Raji (cell line): ENCODE measurements around the gene DGKI.

Experiments used
- POLR2A ChIP-seq: IDR thresholded peaks from 2 replicates; pipeline ENCODE4 v1.6.1; 2011; ENCODE audit warnings: low read depth, low read length, control low read depth; ENCODE audit not compliant: insufficient read depth

The DGKI gene

DNA sequence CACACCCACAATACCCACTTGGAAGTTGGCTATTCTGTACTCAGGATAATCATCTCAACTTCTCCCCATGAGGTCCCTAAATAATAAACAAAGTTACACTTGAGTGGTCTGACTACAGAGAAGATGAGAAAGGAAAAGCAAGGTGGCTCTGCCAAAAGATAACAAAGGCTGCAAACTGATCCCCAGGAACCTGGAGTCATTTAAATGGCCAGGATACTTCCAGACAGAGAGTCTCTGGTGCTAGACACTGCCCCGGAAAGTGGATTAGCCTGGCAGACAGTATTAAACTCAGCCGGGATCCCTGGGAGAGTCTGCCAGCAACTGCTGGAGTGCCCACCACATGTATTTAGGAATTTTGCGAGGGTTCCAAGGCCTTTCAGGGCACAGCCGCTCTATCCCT is 93.7 kb downstream of the DGKI start:
- TF ChIP-seq POLR2A = no peak

DNA sequence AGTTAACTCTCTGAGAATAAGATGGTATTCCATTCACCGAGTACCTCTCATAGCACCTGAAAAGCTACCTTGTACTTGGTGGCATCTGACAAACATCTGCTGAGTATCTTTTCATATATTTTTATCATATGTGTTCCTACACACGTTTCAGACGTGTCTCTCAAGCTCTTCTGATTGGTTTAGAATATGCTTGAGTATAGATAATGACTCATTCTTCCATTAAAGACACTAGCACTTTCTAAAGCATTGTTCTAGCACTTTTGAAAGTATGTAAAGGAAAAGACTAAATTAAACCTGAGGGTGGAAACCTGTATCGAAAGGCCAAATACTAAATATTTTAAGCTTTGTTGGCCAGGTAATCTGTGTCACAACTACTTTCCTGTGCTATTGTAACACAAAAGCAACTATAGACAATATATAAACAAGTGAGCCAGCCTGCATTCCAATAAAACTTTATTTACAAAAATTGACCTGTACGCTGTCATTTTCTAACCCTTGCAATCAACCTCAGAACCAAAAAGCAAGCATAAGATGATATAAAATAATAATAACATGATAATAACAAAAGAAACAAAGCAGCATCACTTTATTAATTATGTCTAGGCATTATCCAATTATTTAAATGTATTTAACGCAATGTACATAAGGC is 95.3 kb downstream of the DGKI start:
- no peak for TF ChIP-seq POLR2A

DNA sequence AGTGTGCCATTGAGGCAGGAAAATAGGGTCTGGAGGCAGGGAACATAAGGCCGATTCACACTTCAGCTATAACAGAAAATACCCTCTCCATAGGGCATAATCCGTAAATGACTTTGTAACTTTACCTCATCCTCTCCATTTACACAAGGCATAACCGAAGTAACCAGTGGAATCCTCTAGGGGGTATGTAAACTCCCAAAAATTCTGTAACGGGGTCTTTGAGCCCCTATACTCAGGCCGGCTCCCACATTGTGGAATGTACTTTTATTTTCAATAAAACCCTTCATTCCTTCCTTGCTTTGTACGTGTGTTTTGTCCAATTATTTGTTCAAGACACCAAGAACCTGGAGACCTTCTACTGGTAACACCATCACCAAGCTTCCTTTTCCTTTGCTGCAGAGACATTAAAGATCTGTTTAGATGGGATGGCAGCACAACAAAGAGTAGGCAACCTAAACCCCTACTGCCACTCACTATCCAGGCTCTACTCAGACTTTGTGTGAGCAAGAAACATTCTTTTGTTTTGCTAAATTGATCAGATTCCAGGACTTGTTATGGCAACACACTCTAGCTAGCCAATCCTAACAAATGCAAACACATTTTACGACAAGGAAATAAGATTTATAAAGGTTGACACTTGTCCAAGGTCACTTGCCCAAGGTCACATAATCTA is 99.3 kb downstream of the DGKI start:
- no peak for TF ChIP-seq POLR2A

DNA sequence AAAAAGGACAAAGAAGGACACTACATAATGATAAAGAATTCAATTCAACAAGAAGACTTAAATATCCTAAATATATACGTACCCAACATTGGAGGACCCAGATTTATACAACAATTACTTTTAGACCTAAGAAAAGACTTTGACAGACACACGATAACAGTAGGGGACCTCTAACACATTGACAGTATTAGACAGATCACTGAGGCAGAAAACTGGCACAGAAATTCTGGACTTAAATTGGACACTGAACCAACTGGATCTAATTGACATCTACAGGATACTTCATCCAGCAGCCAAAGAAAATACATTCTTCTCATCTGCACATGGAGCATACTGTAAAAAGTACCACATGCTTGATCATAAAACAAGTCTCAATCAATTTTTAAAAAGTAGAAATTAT is 103.8 kb downstream of the DGKI start:
- TF ChIP-seq POLR2A = no peak

DNA sequence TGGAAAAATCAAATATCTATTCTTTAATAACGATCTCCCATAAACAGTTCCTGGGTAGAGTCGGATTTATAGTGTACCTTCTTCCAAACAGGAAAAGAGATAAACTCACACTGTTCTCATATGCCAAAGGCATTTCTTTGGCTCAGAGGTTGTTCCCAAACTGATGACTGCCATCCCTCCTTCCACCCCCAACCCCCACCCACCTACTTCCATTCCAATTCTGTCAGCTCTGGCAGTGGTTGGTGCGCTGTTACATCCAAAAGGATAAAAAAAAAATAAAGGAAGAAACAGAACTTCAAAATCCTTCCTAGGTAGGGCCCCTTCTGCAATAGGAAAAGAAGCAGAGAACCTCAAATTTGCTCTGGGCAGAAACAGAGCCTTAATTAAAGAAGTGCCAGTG is 104.7 kb downstream of the DGKI start:
- no peak for TF ChIP-seq POLR2A

DNA sequence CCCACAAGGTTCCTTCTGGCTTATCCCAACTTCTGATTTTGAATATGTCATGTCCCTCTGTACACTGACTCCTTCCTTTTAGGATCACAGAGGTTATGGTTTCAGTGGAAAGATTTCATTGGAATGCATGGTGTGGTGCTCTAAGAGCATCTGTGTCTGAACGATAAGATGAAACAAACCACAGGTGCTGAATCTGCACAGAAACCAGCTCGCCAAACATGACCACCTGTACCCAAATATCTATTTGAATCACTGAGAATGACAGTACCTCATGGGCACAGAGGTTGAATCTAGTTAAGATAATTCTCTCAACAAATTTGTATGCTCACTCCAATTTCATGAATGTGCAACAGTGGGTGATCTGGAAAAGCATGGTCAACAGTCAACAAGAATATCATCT is 105.3 kb downstream of the DGKI start:
- TF ChIP-seq POLR2A = no peak

DNA sequence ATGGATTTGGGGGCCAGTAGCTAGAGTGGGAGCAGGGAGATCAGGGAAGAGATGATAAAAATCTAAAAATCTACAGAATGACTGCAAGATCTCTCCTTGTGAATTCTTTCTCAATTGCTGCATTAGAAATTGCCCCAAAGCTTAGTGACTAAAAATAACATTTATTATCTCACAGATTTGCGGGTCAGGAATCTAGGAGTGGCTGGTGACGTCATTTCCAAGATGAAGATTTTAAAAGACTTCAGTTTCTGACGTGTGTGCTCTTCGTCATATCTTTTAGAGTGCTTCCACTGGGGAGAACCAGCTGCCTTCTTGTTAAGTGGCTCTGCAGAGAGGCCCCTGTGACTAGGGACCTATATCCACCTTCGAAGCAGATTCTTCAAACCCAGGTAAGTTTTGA is 112.6 kb downstream of the DGKI start:
- no peak for TF ChIP-seq POLR2A

DNA sequence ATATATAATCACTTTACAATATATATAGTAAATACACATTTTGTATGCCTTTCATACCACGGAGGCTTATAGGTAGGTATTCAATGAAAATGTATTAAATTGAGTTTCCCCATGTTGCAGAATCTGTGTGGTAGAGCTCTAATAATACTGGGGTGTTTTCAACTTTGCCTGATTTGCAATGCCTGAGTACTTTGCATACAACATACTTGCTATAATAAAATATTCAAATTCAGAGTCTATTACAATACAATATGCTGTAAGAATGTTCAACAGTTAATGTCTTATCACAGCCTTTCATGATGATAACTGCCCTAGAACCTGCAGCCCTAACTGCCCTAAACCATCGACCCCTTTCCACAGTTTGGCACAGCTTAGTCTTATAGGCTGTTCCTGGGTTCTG is 114.6 kb downstream of the DGKI start:
- TF ChIP-seq POLR2A = no peak

DNA sequence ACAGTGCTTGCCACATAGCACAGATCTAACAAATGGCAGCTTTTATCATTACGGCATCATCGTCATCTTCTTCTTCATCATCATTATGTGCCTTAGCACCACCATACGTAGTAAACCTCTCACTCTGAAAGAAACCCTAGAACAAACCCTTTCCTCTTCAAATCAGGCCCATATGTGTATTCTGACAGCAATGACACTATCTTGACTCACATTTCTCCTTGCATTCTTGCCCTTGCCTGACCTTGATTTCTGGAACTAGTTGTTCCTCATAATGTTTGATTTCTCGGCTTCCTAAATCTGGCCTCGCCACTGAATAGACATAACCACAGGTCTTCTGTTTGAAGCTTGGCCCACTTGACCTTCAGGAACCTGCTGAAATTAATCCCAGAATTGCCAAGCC is 115.3 kb downstream of the DGKI start:
- no peak for TF ChIP-seq POLR2A

DNA sequence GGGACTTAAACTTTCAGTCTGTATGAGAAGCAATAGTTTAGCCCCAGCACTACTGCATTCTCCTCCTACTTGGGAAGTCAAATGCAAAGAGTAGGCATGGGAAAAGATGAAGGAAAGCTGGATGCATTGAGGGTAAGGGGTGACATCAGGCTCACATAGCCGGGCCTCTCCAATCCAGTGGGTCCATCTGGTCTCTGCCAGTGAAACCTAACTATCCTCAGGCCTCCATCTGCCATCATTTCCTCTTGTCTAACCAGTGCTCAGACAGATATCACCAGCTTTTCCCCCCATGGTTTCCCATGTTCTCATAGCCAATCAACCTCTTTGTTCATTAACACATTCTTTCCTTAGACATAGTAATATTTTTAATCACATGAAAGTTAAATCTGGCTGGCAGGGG is 118.3 kb downstream of the DGKI start:
- TF ChIP-seq POLR2A = no peak

DNA sequence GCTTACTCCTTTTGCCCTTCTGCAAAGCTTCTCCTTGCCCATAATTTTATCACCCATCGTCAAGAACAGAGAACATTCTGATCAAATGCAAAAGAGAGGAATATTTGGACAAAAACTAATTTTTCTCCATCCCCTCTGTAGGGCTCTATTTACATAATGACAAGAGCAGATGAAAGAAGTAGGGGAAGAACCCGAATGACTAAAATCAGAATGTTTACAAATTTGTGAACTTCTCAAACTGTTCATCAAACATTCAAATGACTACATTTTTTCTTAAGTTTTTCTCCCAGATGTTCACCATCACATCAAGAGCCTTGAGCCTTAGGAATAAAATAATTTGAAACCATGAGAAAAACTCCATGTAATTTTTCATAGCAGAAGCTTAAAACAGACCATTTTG is 119.4 kb downstream of the DGKI start:
- TF ChIP-seq POLR2A = no peak

DNA sequence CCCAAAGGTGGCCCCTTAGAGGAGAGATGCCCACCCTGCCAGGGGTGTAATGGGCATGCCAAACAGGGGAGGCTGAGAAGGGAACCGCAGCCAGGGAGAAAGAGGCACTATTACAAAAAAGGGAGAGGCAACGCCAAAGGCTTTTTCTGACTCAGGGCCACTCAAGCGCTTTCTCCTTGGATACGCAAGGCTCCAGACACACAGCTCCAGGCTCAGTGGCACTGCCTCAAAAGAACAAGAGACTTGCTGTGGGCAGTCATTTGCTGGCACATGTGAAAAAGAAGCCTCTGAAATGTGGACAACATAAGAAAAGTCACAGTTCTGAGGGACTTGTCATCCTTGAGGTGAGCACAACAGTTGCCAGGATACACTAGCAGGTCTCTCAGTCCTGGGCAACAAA is 128.4 kb downstream of the DGKI start:
- no peak for TF ChIP-seq POLR2A

DNA sequence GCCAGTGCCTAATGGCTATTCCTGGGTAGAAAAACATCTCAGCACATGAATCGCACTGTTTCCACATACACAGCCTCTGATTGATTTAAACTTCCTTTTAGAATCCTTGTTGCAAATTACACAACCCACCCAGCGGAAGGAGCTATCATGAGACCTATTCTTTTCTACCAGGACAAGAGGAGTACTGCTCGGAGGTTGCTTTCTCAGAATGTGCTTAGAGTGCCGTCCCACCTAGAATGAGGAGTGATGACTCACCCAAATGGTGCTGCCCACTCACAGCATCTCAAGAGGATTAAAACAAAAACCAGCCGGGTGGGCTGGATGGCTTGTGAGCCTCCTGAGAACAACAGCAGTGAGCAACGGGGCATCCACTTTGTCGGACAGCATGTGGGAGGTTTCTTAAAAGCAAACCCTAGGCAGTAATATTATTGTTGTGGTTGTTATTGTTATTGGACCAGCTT is 128.9 kb downstream of the DGKI start:
- TF ChIP-seq POLR2A = no peak

DNA sequence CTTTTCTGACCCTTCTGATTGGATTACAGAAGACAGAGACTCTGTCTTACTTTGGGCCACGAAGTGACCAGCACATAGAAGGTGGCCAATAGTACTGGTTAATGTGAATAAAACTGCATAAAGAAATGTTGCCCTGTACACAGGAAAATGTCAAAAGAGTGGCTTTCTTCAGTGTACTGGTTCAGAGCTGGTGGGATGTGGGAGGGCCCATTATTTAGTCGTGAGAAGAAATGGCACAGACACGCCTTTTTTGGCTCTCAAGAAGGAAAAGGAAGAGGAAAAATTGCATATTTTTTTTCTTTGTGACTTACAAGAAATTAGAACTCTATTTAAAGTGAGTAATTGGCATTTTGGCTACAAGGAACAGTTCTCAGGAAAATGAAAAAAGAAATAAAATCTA is 129.7 kb downstream of the DGKI start:
- TF ChIP-seq POLR2A = no peak

DNA sequence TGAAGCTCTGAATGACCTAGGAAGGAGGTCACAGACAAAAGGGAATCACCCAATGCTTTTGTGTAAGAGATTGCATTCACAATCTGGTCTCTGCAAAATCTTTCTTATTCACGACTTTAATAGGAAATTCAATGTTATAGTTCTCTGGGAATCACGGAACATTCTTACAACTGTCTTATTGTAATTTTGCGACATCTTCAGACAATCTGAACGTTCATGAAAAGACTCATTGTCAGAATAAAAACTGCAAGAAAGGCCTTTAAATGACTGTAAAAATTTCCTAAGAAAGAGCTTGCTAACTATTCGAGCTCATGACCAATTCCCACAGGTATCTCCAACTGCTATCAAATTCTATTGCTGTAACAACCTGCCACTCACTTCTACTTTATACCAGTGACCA is 130.7 kb downstream of the DGKI start:
- no peak for TF ChIP-seq POLR2A

DNA sequence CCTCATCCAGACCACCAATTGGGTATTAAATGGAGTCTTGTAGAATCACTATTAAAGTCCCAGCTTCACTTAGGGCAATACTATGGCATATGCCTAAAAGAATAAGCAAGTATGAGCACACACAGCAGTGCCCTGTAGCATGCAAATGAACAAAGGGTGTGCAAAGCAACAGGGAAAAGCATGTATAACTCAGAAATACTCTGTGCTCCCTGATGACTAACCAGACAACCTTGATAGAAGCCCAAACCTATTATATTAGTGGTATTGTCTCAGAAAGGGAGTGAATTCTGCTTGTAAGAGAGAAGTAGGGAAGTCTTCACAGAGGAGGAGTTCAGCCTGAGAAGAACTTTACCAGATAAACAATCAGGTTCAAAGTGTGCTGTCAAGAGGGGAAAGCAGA is 131.2 kb downstream of the DGKI start:
- TF ChIP-seq POLR2A = no peak

DNA sequence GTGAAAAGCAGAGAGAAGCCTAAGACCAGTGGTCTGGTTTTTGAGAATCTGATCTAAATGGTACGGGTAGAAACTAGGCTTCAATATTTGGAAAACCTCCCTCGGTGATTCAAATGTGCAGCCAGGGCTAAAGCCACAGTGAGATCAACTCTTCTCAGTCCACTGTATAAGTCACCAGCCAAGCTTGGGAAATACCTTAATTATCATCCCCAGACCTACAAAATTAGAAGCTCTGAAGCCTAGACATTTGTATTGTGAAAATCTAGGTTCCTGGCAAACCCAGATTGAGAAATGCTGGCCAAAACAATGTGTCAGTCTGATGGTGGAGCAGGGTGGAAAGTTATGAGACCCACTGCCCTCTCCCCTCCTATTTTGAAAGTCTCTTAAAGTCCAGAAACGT is 131.7 kb downstream of the DGKI start:
- no peak for TF ChIP-seq POLR2A
